GM19328 (cell line): ENCODE measurements around the gene PLTP.

Experiments
- ATAC-seq: cut with Tn5 transposase; IDR thresholded peaks from one replicate; pipeline ENCODE4 v1.9.1; 2021; ENCODE audit warnings: mild to moderate bottlenecking, moderate library complexity; ENCODE audit not compliant: unreplicated experiment

The PLTP gene

GRCh38 chr20:45850926-45851325 lies 61.0 kb downstream of the PLTP start:
- ATAC-seq = no peak

DNA sequence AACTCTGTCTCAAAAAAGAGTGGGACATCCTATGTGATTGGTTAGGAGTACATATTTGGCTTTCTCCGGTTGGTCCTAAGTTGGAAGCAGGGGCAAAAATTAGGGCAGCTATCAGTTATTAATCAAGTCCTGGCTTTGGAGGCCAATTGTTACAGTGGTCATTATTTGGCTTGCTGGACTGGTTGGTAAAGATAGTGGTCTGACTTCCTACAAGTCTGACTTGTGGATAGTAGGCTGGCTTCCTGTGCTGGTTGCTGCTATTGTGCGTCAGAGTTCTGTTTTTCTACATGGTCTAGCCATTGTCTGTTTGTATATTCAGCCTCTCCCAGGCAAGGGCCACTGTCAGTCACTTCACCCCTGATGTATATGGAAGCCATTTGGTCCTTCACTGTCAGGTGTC lies 61.7 kb downstream of the PLTP start:
- no peak for ATAC-seq

DNA sequence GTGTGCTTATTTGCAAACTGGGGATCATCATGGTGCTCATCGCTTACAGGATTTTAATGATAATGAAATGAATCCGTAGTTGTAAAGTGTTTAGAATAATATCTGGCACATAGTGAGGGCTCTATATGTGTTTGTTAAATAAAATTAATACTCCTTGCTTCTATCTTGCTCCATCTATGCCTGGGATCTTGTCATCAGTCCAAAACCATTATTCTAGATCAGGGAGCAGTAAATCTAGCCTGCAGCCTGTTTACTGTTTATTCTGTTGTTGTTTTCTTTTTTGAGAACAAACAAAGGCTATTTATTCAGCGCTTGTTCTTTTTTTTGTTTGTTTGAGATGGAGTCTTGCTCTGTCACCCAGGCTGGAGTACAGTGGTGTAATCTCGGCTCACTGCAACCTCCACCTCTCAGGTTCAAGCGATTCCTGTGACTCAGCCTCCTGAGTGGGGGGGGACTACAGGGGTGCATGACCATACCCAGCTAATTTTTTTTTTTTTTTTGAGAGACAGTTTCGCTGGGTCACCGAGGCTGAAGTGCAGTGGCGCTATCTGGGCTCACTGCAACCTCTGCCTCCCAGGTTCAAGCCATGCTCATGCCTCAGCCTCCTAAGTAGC lies 62.9 kb downstream of the PLTP start:
- no peak for ATAC-seq
